PC-3 (cell line): ENCODE data around the gene CES2. TPM values are rescaled to one million over a fixed set of nuclear protein-coding genes. Genes with fewer than 3 reads are reported as not detected.

ENCODE experiments used
- ATAC-seq: fragments of 200-7000 bp; cut with Tn5 transposase; 2 replicates; pipeline ENCODE4 v1.9.1; 2020; ENCODE audit warnings: mild to moderate bottlenecking, moderate library complexity
- BruUV-seq: library from RNA; stranded (reverse); fragments of 400-500 nt; replicated peaks from 2 replicates; lab custom pipeline; 2021; lab: Mats Ljungman, UMichigan
- CTCF ChIA-PET: fragments of 300-600 bp; sonication (Branson Sonifier 250); formaldehyde crosslinking; loops from one replicate; lab custom pipeline; 2022; ENCODE audit warnings: antibody characterized with exemption; lab: Charles Lee
- POLR2A ChIA-PET: fragments of 300-600 bp; sonication (Branson Sonifier 250); formaldehyde crosslinking; loops from one replicate; lab custom pipeline; 2022; ENCODE audit warnings: antibody characterized with exemption; ENCODE audit not compliant: unreplicated experiment; lab: Charles Lee
- DNase-seq: peaks from one replicate; pipeline ENCODE4 v3.0.0-alpha.2; 2015
- H2AFZ ChIP-seq: fragments of 300-600 bp; sonication (generic); 2 replicates; pipeline ENCODE4 v1.6.0; 2016; ENCODE audit warnings: antibody characterized with exemption, low read length
- H3F3A ChIP-seq: fragments of 300-600 bp; sonication (generic); one replicate; pipeline ENCODE4 v1.6.0; 2017; ENCODE audit warnings: antibody characterized with exemption, low read length, control low read depth, mild to moderate bottlenecking; ENCODE audit not compliant: unreplicated experiment
- H3K27ac ChIP-seq: fragments of 300-600 bp; sonication (generic); 2 replicates; pipeline ENCODE4 v1.5.1; 2016; ENCODE audit warnings: mild to moderate bottlenecking, low read length
- H3K27me3 ChIP-seq: fragments of 300-600 bp; sonication (generic); 2 replicates; pipeline ENCODE4 v1.6.1; 2016; ENCODE audit warnings: low read length, mixed read lengths
- H3K36me3 ChIP-seq: fragments of 300-600 bp; sonication (generic); 2 replicates; pipeline ENCODE4 v1.6.1; 2016; ENCODE audit warnings: low read depth, mixed run types, low read length, mixed read lengths
- H3K4me1 ChIP-seq: fragments of 300-600 bp; sonication (generic); 2 replicates; pipeline ENCODE4 v1.5.1; 2016; ENCODE audit warnings: low read length; ENCODE audit not compliant: insufficient read depth
- H3K4me2 ChIP-seq: fragments of 300-600 bp; sonication (generic); 2 replicates; pipeline ENCODE4 v1.6.0; 2016; ENCODE audit warnings: low read length
- H3K4me3 ChIP-seq: fragments of 300-600 bp; sonication (generic); 2 replicates; pipeline ENCODE4 v1.5.1; 2016; ENCODE audit warnings: mild to moderate bottlenecking, low read length, mixed read lengths
- H3K79me2 ChIP-seq: fragments of 300-600 bp; sonication (generic); 2 replicates; pipeline ENCODE4 v1.6.1; 2017; ENCODE audit warnings: low read length, mixed read lengths
- H3K9ac ChIP-seq: fragments of 300-600 bp; sonication (generic); 2 replicates; pipeline ENCODE4 v1.6.0; 2016; ENCODE audit warnings: mild to moderate bottlenecking, low read length
- H3K9me2 ChIP-seq: fragments of 300-600 bp; sonication (generic); replicated peaks from 2 replicates; pipeline ENCODE4 v1.6.1; 2016; ENCODE audit warnings: mixed run types, low read length, mixed read lengths
- H3K9me3 ChIP-seq: fragments of 300-600 bp; sonication (generic); 2 replicates; pipeline ENCODE4 v1.6.1; 2016; ENCODE audit warnings: low read length, mixed read lengths
- H4K20me1 ChIP-seq: fragments of 300-600 bp; sonication (generic); 2 replicates; pipeline ENCODE4 v1.6.1; 2016; ENCODE audit warnings: low read length, mixed read lengths
- EZH2 ChIP-seq: fragments of 300-600 bp; sonication (generic); IDR thresholded peaks from one replicate; pipeline ENCODE4 v1.6.1; 2017; ENCODE audit warnings: antibody characterized with exemption, mild to moderate bottlenecking, low read length; ENCODE audit not compliant: unreplicated experiment
- EZH2phosphoT487 ChIP-seq: fragments of 300-600 bp; sonication (generic); IDR thresholded peaks from 2 replicates; pipeline ENCODE4 v1.6.1; 2018; ENCODE audit warnings: mild to moderate bottlenecking, antibody characterized with exemption, low read length, borderline replicate concordance
- intact Hi-C: fragments of 100-400 bp; cut with micrococcal nuclease; formaldehyde crosslinking; loops from 2 replicates; pipeline ENCODE4 v1.9.0; 2023
- total RNA-seq: library from RNA; depleted of rRNA; stranded (reverse); fragments of >200 nt; gene quantifications from 2 replicates; pipeline ENCODE4 v1.2.3, GENCODE V29; 2014
- TF ChIP-seq, protein P1 (sequence below): fragments of 300-600 bp; sonication (generic); conservative IDR thresholded peaks from 2 replicates; pipeline ENCODE4 v1.5.1; 2017; ENCODE audit warnings: antibody characterized with exemption, low read depth, mild to moderate bottlenecking, low read length

Gene CES2
- total RNA-seq, 1 experiment from 2014 or later = 15.8 TPM

DNA sequence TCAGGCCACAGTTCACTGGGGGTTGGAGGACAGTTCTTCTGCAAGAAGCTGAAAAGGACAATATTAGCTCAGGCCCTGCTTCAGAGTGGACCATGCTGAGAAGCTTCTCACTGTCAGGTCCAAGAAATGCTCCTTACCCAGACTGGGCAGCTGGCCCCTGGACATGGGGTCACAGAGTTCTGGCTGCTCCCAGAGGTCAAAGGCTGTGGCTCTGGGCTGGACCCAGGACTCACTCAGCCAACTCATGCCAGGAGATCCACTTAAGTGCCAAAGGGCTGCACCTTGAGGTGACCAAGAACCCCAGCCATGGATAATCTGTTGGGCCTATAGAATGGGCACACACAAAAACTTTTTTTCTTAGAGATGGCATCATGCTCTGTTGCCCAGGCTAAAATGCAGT, 4.0 kb downstream of the CES2 start:
- Histone ChIP-seq H3K9me3 (no peaks in the 10 kb centered on the region), H2AFZ (no peak overlapping the region), H3K4me1 (0 out of 2 replicates have a peak, but pooled peaks cover 4% of the 10 kb centered on the region), H3K27me3 (no peaks in the 10 kb centered on the region), H3F3A (no peaks in the 10 kb centered on the region), H3K4me3 (no peak overlapping the region), H3K79me2 (peaks cover 24% of the 10 kb centered on the region), H4K20me1 (no peaks in the 10 kb centered on the region), H3K9me2 (no peaks in the 10 kb centered on the region), H3K4me2 (no peak overlapping the region), H3K36me3 (no peaks in the 10 kb centered on the region), H3K9ac (no peak overlapping the region), H3K27ac (no peak overlapping the region)
- ChIA-PET CTCF (no interaction called here), POLR2A (no interaction called here)
- intact Hi-C loops = no loop called here
- ATAC-seq = no peak
- no peak for DNase-seq
- TF ChIP-seq EZH2 = no peak
- TF ChIP-seq EZH2phosphoT487 = no peak
- TF ChIP-seq, protein P1, sequence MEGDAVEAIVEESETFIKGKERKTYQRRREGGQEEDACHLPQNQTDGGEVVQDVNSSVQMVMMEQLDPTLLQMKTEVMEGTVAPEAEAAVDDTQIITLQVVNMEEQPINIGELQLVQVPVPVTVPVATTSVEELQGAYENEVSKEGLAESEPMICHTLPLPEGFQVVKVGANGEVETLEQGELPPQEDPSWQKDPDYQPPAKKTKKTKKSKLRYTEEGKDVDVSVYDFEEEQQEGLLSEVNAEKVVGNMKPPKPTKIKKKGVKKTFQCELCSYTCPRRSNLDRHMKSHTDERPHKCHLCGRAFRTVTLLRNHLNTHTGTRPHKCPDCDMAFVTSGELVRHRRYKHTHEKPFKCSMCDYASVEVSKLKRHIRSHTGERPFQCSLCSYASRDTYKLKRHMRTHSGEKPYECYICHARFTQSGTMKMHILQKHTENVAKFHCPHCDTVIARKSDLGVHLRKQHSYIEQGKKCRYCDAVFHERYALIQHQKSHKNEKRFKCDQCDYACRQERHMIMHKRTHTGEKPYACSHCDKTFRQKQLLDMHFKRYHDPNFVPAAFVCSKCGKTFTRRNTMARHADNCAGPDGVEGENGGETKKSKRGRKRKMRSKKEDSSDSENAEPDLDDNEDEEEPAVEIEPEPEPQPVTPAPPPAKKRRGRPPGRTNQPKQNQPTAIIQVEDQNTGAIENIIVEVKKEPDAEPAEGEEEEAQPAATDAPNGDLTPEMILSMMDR = no peak
- BruUV-seq = no TSS peak

DNA sequence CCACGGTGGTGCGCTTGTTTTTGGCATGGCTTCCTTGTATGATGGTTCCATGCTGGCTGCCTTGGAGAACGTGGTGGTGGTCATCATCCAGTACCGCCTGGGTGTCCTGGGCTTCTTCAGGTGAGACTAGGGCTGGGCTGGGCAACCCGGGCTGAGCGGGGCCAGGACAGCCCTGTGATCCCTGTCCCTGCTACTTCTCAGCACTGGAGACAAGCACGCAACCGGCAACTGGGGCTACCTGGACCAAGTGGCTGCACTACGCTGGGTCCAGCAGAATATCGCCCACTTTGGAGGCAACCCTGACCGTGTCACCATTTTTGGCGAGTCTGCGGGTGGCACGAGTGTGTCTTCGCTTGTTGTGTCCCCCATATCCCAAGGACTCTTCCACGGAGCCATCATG, 4.9 kb downstream of the CES2 start:
- POLR2A ChIA-PET = no interaction called here
- Histone ChIP-seq H3K9me2 (no peaks in the 10 kb centered on the region), H4K20me1 (no peaks in the 10 kb centered on the region), H3K27ac (no peak overlapping the region), H3K27me3 (no peaks in the 10 kb centered on the region), H3K4me1 (0 out of 2 replicates have a peak, but pooled peaks cover 4% of the 10 kb centered on the region), H3F3A (no peaks in the 10 kb centered on the region), H3K4me2 (no peak overlapping the region), H3K36me3 (no peaks in the 10 kb centered on the region), H3K4me3 (no peak overlapping the region), H3K9me3 (no peaks in the 10 kb centered on the region), H3K79me2 (peaks cover 15% of the 10 kb centered on the region), H2AFZ (no peak overlapping the region), H3K9ac (no peak overlapping the region)
- no TSS peak for BruUV-seq
- CTCF ChIA-PET = interaction anchor here (0.6 kb wide), 1 partner anchor 213 kb away, joined by 3 read pairs; no protein-coding TSS in a partner anchor
- no peak for ATAC-seq
- intact Hi-C loops = no loop called here
- no peak for DNase-seq
- TF ChIP-seq EZH2 (no peak), EZH2phosphoT487 (no peak)
- TF ChIP-seq, protein P1 = no peak

GRCh38 chr16:66942981-66943380, 7.7 kb downstream of the CES2 start:
- no peaks in the 10 kb centered on the region for H3K36me3 ChIP-seq
- H3K9me3 ChIP-seq = no peaks in the 10 kb centered on the region
- no peak overlapping the region for H3K4me2 ChIP-seq
- POLR2A ChIA-PET = no interaction called here
- intact Hi-C loops = no loop called here
- no peak for ATAC-seq
- no peaks in the 10 kb centered on the region for H3K79me2 ChIP-seq
- no peak overlapping the region for H3K27ac ChIP-seq
- H4K20me1 ChIP-seq = no peaks in the 10 kb centered on the region
- peaks cover 4% of the 10 kb centered on the region; the same call in 1 of the 2 replicates for H3K4me1 ChIP-seq
- CTCF ChIA-PET = no interaction called here
- no peaks in the 10 kb centered on the region for H3F3A ChIP-seq
- no peaks in the 10 kb centered on the region for H3K9me2 ChIP-seq
- H2AFZ ChIP-seq = no peak overlapping the region
- H3K9ac ChIP-seq = no peak overlapping the region
- BruUV-seq = no TSS peak
- no peak for DNase-seq
- no peak overlapping the region for H3K4me3 ChIP-seq
- no peaks in the 10 kb centered on the region for H3K27me3 ChIP-seq
- no peak for TF ChIP-seq EZH2phosphoT487
- TF ChIP-seq EZH2 = no peak
- TF ChIP-seq, protein P1 = no peak
